Nephron (organoid): Measurements from ENCODE around the gene NFE2.
"Not testable (repeated sequence)": the region's sequence is repeated elsewhere in the genome, so short reads cannot be mapped to it uniquely, and the experiment has no call there.

Source experiments
- H3K27ac Mint-ChIP-seq, 3 experiments: 2 replicates each; pipeline ENCODE4 v1.8.0; 2020; ENCODE audit warnings: mixed read lengths in 3 of 3, mild to moderate bottlenecking in 2 of 3, moderate library complexity in 1 of 3
- H3K27me3 Mint-ChIP-seq: 2 replicates; pipeline ENCODE4 v1.8.0; 2021; ENCODE audit warnings: low read depth, mild to moderate bottlenecking, moderate library complexity, mixed read lengths
- H3K36me3 Mint-ChIP-seq: 2 replicates; pipeline ENCODE4 v1.8.0; 2020; ENCODE audit warnings: low read depth, mixed read lengths
- H3K4me1 Mint-ChIP-seq: 2 replicates; pipeline ENCODE4 v1.8.0; 2020; ENCODE audit warnings: mixed read lengths
- H3K4me3 Mint-ChIP-seq, 3 experiments: 2 replicates each; pipeline ENCODE4 v1.8.0; 2020; ENCODE audit warnings: mild to moderate bottlenecking in 3 of 3, mixed read lengths in 3 of 3, moderate library complexity in 2 of 3
- H3K9me3 Mint-ChIP-seq: 2 replicates; pipeline ENCODE4 v1.8.0; 2020; ENCODE audit warnings: mixed read lengths
- CTCF ChIP-seq, 3 experiments: fragments of 200-600 bp; sonication (generic); IDR thresholded peaks; one replicate each; pipeline ENCODE4 v1.5.0; 2021; ENCODE audit warnings: antibody characterized with exemption in 3 of 3; ENCODE audit not compliant: unreplicated experiment in 3 of 3

The NFE2 gene

GRCh38 chr12:54330442-54330841, 29.6 kb upstream of the NFE2 start:
- H3K27ac Mint-ChIP-seq: peak overlapping the region; percentile 88 to 92 (median 88)
- H3K36me3 Mint-ChIP-seq: peaks cover 4% of the 10 kb centered on the region
- peaks cover 44% of the 10 kb centered on the region for H3K4me1 Mint-ChIP-seq
- no peaks in the 10 kb centered on the region for H3K9me3 Mint-ChIP-seq
- H3K27me3 Mint-ChIP-seq: no peaks in the 10 kb centered on the region
- peak overlapping the region; percentile 4 to 59 (median 20) for H3K4me3 Mint-ChIP-seq
- TF ChIP-seq CTCF (IDR thresholded peaks at IDR 0.05; ENCODE audit: unreplicated experiment in 3 of 3): no peak

GRCh38 chr12:54329759-54330158, 28.9 kb upstream of the NFE2 start:
- peak overlapping the region; percentile 88 to 92 (median 88) for H3K27ac Mint-ChIP-seq
- peak overlapping the region; percentile 18 to 64 (median 22) for H3K4me3 Mint-ChIP-seq
- H3K9me3 Mint-ChIP-seq: no peaks in the 10 kb centered on the region
- peaks cover 4% of the 10 kb centered on the region for H3K36me3 Mint-ChIP-seq
- H3K27me3 Mint-ChIP-seq: no peaks in the 10 kb centered on the region
- H3K4me1 Mint-ChIP-seq: peaks cover 49% of the 10 kb centered on the region
- TF ChIP-seq CTCF (IDR thresholded peaks at IDR 0.05; ENCODE audit: unreplicated experiment in 3 of 3): no peak

GRCh38 chr12:54328595-54329337, 28.0 kb upstream of the NFE2 start:
- H3K4me1 Mint-ChIP-seq: peaks cover 50% of the 10 kb centered on the region
- H3K27ac Mint-ChIP-seq: peak overlapping the region; percentile 88 to 92 (median 88)
- no peak for TF ChIP-seq CTCF (IDR thresholded peaks at IDR 0.05; ENCODE audit: unreplicated experiment in 3 of 3)
- no peaks in the 10 kb centered on the region for H3K27me3 Mint-ChIP-seq
- peaks cover 4% of the 10 kb centered on the region for H3K36me3 Mint-ChIP-seq
- no peaks in the 10 kb centered on the region for H3K9me3 Mint-ChIP-seq
- peak overlapping the region; percentile 41 to 78 (median 76) for H3K4me3 Mint-ChIP-seq

GRCh38 chr12:54325442-54326109, 24.8 kb upstream of the NFE2 start:
- not testable (repeated sequence) for H3K27me3 Mint-ChIP-seq, H3K9me3 Mint-ChIP-seq, H3K36me3 Mint-ChIP-seq
- Mint-ChIP-seq H3K4me3 (peak overlapping the region; percentile 92 to 99 (median 93)), H3K27ac (peak overlapping the region; percentile 96 to 99 (median 98)), H3K4me1 (peaks cover 41% of the 10 kb centered on the region)

DNA sequence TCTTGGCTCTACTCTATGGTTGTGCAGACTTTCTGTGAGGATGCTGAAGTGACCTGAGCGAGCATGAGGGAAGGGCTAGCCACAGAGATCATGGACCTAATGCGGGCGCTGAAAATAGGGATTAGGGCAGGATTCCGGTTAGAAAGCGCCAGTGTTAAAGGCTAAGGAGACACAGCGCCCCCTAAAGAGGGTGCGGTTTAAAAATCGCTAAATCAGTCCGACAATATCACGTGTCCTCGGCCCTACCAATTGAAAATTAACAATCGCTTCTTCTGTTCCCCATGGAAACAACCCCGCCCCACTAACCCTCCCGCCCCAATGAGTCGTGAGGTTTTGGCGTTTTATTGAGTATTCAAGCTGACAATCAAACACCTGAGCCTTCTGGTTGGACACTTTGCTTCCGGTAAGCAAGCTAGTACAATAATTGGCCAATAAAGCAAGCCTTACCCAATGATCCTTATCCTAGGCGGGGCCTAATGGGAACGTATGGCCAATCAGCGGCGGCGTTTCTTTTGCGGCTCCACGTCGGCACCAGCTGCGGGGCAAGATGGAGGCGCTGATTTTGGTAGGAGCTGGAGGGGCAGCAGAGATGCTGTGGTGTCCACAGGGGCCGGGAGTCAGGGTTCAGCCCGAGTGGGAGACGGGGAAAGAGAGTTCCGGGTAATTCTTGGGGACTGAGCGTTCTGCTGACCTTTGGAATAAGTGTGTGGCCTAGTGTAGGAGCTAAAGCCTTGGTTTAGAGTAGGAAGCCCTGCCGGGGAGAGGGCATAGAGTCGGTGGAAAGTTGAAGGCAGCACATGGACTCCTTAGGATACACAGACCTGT, 24.0 kb upstream of the NFE2 start, which contains the start of gene COPZ1:
COPZ1 (plus strand) TSS at position 515 of the 825 bp plus-strand sequence; CDS start at position 548, 33 bp downstream.
- Mint-ChIP-seq H3K27ac (peak within 1 kb of the TSS; percentile 96 to 99 (median 98)), H3K36me3 (no peaks in the 10 kb centered on the region), H3K4me3 (peak within 1 kb of the TSS; percentile 92 to 99 (median 93)), H3K9me3 (no peaks in the 10 kb centered on the region), H3K27me3 (no peaks in the 10 kb centered on the region), H3K4me1 (peaks cover 34% of the 10 kb centered on the region)
- peak; percentile 51 to 78 (median 65) for TF ChIP-seq CTCF (IDR thresholded peaks at IDR 0.05; ENCODE audit: unreplicated experiment in 3 of 3)

DNA sequence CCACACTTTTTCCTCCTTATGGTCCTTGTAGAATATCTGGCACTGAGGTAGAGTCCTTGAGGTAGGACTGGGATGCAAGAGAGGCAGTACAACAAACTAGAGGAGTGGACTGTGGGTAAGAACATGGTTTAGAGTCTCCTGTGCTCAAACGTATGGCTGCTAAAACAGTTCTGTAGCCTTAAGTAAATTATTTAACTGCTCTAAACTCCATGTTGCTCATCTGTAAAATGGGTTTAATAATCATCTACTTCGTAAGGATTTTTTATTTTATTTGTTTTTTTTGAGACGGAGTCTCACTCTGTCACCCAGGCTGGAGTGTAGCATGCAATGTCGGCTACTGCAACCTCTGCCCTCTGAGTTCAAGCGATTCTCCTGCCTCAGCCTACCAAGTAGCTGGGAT, 20.5 kb upstream of the NFE2 start:
- Mint-ChIP-seq H3K27ac (peak overlapping the region in 1 of 3 experiments; percentile 11), H3K4me1 (peaks cover 8% of the 10 kb centered on the region), H3K27me3 (no peaks in the 10 kb centered on the region), H3K4me3 (no peak overlapping the region), H3K9me3 (no peaks in the 10 kb centered on the region), H3K36me3 (no peaks in the 10 kb centered on the region)
- TF ChIP-seq CTCF (IDR thresholded peaks at IDR 0.05; ENCODE audit: unreplicated experiment in 3 of 3): no peak

DNA sequence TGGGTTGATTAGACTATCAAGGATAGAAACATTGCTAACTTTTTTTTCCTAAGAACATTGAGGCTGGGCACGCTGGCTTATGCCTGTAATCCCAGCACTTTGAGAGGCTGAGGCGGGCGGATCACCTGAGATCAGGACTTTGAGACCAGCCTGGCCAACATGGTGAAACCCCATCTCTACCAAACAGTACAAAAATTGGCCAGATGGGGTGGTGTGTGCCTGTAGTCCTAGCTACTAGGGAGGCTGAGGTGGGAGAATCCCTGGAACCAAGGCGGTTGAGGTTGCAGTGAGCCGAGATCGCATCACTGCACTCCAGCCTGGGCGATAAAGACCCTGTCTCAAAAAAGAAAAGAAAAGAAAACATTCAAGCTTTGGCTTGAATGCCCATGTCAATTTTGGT, 11.5 kb upstream of the NFE2 start:
- not testable (repeated sequence) for H3K27me3 Mint-ChIP-seq, H3K4me1 Mint-ChIP-seq, H3K9me3 Mint-ChIP-seq, H3K4me3 Mint-ChIP-seq, H3K36me3 Mint-ChIP-seq, H3K27ac Mint-ChIP-seq
